Calu3 (cell line): ENCODE results near the gene NEB. TPM values are rescaled to one million over a fixed set of nuclear protein-coding genes. Genes with fewer than 3 reads are reported as not detected.

Experiments used
- BruUV-seq: library from RNA; stranded (reverse); fragments of 400-500 nt; replicated peaks from 2 replicates; lab custom pipeline; 2021; lab: Mats Ljungman, UMichigan
- CTCF ChIA-PET: fragments of 300-600 bp; sonication (Branson Sonifier 250); formaldehyde crosslinking; loops from one replicate; lab custom pipeline; 2022; ENCODE audit warnings: antibody characterized with exemption; lab: Charles Lee
- DNase-seq: peaks from one replicate; pipeline ENCODE4 v3.0.0; 2022
- H3K27ac Mint-ChIP-seq: one replicate; pipeline ENCODE4 v1.8.0; 2022; ENCODE audit warnings: mixed read lengths; ENCODE audit not compliant: unreplicated experiment
- H3K27me3 Mint-ChIP-seq: one replicate; pipeline ENCODE4 v1.8.0; 2022; ENCODE audit warnings: mixed read lengths; ENCODE audit not compliant: unreplicated experiment
- H3K36me3 Mint-ChIP-seq: one replicate; pipeline ENCODE4 v1.8.0; 2022; ENCODE audit warnings: mild to moderate bottlenecking, moderate library complexity, mixed read lengths; ENCODE audit not compliant: insufficient read depth, unreplicated experiment
- H3K4me1 Mint-ChIP-seq: one replicate; pipeline ENCODE4 v1.8.0; 2022; ENCODE audit warnings: mild to moderate bottlenecking, low read depth, mixed read lengths; ENCODE audit not compliant: unreplicated experiment
- H3K4me3 Mint-ChIP-seq: one replicate; pipeline ENCODE4 v1.8.0; 2022; ENCODE audit warnings: mild to moderate bottlenecking, low read depth, moderate library complexity, mixed read lengths; ENCODE audit not compliant: unreplicated experiment
- H3K9me3 Mint-ChIP-seq: one replicate; pipeline ENCODE4 v1.8.0; 2022; ENCODE audit warnings: low read depth, mixed read lengths; ENCODE audit not compliant: unreplicated experiment
- CTCF ChIP-seq: fragments of 200-600 bp; IDR thresholded peaks from one replicate; pipeline ENCODE4 v1.8.0; 2022; ENCODE audit warnings: antibody characterized with exemption; ENCODE audit not compliant: unreplicated experiment
- intact Hi-C: fragments of 100-400 bp; cut with micrococcal nuclease; formaldehyde crosslinking; loops from one replicate; pipeline ENCODE4 v1.10.0; 2022; ENCODE audit not compliant: unreplicated experiment
- total RNA-seq: library from RNA; stranded (reverse); gene quantifications from 2 replicates; pipeline ENCODE4 v1.2.3, GENCODE V29; 2022

NEB gene
- total RNA-seq, 1 experiment from 2014 or later, result 27.5 TPM

- no peak for TF ChIP-seq CTCF
- Mint-ChIP-seq H3K27ac (no peak overlapping the region), H3K36me3 (no peaks in the 10 kb centered on the region)
These were observed 31.6 kb upstream of the NEB start for GRCh38 chr2:151765760-151766410.

GRCh38 chr2:151762694-151763093, 28.4 kb upstream of the NEB start:
- intact Hi-C loops, result no loop called here
- no peak for TF ChIP-seq CTCF
- Mint-ChIP-seq H3K4me1 (no peaks in the 10 kb centered on the region), H3K9me3 (no peaks in the 10 kb centered on the region), H3K36me3 (no peaks in the 10 kb centered on the region), H3K27me3 (no peaks in the 10 kb centered on the region), H3K27ac (no peak overlapping the region), H3K4me3 (no peak overlapping the region)
- BruUV-seq, result no TSS peak
- CTCF ChIA-PET, result interaction anchor here (0.8 kb wide), 1 partner anchor 11 kb away, joined by 4 read pairs; no protein-coding TSS in a partner anchor
- DNase-seq, result no peak

More at GRCh38 chr2:151765760-151766410, 31.6 kb upstream of the NEB start:
- Mint-ChIP-seq H3K27me3 (no peaks in the 10 kb centered on the region), H3K4me3 (no peak overlapping the region), H3K9me3 (no peaks in the 10 kb centered on the region), H3K4me1 (no peaks in the 10 kb centered on the region)
- BruUV-seq, result no TSS peak
- intact Hi-C loops, result no loop called here
- CTCF ChIA-PET, result no interaction called here
- DNase-seq, result no peak

GRCh38 chr2:151761687-151762086, 27.4 kb upstream of the NEB start:
- Mint-ChIP-seq H3K9me3 (no peaks in the 10 kb centered on the region), H3K27me3 (no peaks in the 10 kb centered on the region), H3K36me3 (no peaks in the 10 kb centered on the region), H3K27ac (no peak overlapping the region), H3K4me3 (no peak overlapping the region), H3K4me1 (no peaks in the 10 kb centered on the region)
- intact Hi-C loops, result no loop called here
- CTCF ChIA-PET, result interaction anchor here (0.8 kb wide), 1 partner anchor 10 kb away, joined by 4 read pairs; no protein-coding TSS in a partner anchor
- no peak for TF ChIP-seq CTCF
- no TSS peak for BruUV-seq
- no peak for DNase-seq

- Mint-ChIP-seq H3K36me3 (no peaks in the 10 kb centered on the region), H3K27me3 (no peaks in the 10 kb centered on the region), H3K4me3 (no peak overlapping the region), H3K27ac (no peak overlapping the region), H3K4me1 (no peaks in the 10 kb centered on the region), H3K9me3 (no peaks in the 10 kb centered on the region)
- TF ChIP-seq CTCF, result no peak
- BruUV-seq, result no TSS peak
- DNase-seq, result no peak
- CTCF ChIA-PET, result interaction anchor here (0.5 kb wide), 1 partner anchor 171 kb away, joined by 4 read pairs; no protein-coding TSS in a partner anchor
- intact Hi-C loops, result no loop called here
These were observed 26.9 kb upstream of the NEB start for GRCh38 chr2:151761193-151761592.
